Measurements from ENCODE around the gene MTCH1. TPM values are rescaled to one million over a fixed set of nuclear protein-coding genes. Genes with fewer than 3 reads are reported as not detected.

The MTCH1 gene, protein sequence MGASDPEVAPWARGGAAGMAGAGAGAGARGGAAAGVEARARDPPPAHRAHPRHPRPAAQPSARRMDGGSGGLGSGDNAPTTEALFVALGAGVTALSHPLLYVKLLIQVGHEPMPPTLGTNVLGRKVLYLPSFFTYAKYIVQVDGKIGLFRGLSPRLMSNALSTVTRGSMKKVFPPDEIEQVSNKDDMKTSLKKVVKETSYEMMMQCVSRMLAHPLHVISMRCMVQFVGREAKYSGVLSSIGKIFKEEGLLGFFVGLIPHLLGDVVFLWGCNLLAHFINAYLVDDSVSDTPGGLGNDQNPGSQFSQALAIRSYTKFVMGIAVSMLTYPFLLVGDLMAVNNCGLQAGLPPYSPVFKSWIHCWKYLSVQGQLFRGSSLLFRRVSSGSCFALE
- 177 TPM for polyA plus RNA-seq (2013, experiment 1 of 2; ENCODE audit: insufficient read length)
- polyA plus RNA-seq (2013, experiment 2 of 2; ENCODE audit: insufficient read length): 175 TPM

DNA sequence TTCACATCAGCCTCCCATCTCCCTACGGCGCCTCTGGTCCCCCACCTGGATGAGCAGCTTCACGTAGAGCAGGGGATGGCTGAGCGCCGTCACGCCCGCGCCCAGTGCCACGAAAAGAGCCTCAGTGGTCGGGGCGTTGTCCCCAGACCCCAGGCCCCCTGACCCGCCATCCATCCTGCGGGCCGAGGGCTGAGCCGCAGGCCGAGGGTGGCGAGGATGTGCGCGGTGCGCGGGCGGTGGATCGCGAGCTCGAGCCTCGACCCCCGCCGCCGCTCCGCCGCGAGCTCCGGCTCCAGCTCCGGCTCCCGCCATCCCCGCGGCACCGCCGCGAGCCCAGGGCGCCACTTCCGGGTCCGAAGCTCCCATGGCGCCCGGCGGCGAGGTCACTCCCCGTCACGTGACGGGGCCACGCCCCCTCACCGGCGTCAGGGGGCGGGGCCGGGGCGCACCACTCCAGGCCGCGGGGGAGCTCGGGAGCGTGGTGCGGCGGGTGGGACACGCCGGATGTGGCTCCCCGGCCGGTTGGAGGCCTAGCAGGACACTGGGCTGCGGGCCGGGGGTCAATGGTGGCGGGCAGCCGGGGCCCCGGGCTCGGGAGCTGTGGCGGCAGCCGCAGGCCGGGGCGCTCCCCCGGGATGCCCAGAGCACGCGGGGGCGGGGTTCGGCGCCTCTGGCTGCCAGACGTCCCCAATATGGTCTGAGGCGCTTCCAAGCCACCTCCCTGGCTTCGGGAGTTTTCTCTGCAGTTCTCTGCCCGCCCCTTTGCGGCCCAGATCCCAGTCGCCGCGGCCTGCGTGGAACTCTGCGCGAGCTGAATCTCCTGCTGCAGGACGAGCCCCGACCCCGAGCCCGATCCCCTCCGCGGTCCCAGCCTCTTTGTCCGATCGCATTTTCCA, at the start of gene MTCH1:
Gene MTCH1 (minus strand): TSS at position 389 of the 896 bp plus-strand sequence. CDS start 23 bp downstream, at position 366.
- DNase-seq: peak; percentile 93

GRCh38 chr6:37033819-37034795, 48.1 kb upstream of the MTCH1 start:
- no peak for DNase-seq

GRCh38 chr6:37033255-37033654, 47.3 kb upstream of the MTCH1 start:
- no peak for DNase-seq

DNA sequence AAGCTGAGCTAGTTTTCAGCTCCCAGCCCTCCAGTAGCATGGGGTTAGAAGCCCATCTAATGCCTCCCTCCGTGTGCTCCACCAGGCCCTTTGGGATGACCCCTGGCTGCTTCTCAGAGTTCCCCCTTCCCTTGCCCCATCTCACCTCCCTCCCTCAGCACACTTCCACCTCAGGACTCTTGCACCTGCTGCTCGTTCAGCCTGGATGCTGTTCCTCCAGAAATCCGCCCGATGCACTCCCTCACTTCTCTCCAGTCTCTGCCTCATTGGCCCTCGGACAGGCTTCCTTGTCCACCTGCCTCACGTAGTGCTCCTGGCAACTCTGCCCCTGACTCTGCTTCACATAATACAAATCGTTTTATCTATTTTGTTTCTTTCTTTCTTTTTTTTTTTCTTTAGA, 46.2 kb upstream of the MTCH1 start:
- DNase-seq: no peak

DNA sequence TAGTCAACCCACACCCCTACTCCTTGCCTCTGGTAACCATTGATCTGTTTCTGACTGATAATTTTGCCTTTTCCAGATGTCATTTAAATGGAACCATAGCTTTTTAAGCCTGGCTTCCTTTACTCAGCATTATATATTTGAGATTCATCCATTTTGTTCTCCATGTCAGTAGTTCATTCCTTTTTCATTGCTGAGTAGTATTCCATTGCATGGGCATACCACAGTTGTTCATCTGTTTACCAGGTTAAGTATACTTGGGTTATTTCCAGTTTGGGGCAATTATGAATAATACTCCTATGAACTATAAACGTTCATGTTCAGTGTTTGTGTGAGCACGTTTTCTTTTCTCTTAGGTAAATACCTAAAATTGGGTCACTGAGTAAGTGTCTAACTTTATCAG, 44.6 kb upstream of the MTCH1 start:
- DNase-seq: no peak

- DNase-seq: peak; percentile 83
Observed at GRCh38 chr6:37029249-37029971, 43.4 kb upstream of the MTCH1 start.

GRCh38 chr6:37027811-37028469, 41.9 kb upstream of the MTCH1 start:
- no peak for DNase-seq

DNA sequence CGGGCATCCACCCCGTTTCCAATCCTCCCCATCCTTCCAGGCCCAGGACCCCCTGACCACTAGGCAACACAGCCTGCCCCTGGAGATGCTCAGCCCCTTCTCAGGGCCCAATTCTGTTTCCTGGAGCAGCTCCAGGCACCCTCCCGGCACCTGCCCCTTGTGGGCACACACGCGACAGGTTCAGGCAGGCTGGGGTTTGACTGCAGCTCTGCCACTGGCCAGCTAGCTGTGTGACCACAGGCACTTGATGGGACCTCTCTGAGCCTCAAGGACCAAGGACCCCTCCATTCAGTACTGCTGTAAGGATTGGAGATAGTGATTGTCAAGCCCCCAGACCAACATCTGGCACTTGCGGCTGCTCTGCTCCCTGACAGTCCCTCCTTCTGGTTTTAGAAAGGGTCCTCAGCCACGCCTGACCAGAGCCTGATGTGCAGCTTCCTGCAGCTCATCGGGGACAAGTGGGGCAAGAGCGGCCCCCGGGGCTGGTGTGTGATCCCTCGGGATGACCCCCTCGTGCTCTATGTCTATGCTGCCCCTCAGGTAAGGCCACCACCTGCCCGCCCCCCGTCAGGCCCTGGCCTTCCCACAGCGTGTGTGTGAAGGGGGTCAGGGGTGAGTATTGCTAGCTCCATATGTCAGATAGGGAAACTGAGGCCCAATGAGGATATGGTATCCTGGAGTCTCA, 41.2 kb upstream of the MTCH1 start:
- DNase-seq: no peak

DNA sequence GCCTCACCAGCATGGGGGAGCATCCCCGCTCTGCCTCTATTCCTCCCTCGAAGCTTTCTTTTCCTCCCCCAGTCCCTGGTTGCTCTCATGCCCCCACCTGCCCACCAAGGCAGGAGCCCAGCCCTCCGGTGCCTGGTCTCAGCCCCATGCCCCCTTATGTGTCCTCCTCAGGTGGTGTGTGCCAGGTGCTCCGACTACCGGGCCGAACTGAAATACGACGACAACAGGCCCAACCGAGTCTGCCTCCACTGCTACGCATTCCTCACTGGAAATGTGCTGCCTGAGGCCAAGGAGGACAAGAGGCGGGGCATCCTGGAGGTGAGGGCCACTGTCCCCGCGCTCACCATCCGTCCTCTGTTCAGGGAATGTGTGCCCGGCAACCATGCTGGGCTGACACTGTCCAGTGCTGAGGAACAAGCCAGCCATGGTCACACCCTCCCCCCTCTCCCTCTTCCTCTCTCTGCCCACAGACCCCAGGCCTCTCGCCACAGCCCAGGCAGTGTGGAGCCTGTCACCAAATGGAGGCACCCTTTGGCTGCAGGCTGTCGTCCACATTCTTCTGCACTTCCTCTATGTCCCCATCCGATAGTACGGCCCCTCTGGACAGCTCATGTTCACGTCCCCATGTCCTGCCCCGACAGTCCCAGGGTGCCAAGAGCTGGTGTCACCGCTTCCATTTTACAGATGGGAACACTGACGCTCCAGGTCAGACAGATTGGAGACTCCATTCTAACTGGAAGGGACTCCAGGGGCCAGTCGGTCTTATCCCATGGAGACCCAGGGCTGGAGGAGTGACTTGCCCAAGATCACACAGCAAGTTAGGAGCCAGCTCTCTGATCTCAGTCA, 39.8 kb upstream of the MTCH1 start:
- DNase-seq: no peak

GRCh38 chr6:37024656-37025337, 38.8 kb upstream of the MTCH1 start:
- peak; percentile 45 for DNase-seq

DNA sequence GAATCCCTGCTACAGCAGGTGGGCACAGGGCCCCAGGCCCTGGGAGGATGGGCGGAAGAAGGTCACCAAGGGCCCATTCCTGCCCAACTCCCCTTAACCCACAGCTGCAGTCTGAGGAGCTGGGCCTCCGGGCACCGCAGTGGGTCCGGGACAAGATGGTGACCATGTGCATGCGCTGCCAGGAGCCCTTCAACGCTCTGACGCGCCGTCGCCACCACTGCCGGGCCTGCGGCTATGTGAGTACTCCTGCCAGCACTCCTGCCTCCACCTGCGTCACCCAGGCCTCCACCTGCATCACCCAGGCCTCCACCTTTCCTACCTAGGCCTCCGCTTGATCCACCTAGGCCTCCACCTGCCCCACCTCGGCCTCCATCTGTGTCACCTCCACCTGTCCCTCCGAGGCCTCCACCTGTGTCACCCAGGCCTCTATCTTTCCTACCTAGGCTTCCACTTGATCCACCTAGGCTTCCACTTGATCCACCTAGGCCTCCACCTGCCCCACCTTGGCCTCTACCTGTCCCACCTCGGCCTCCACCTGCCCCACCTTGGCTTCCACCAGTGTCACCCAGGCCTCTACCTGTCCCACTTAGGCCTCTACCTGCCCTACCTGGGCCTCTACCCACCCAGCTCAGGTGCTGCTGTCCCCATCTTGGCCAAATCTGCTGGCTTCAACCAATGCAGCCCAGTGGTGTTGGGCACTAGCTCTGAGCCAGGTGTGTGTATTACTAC, 36.3 kb upstream of the MTCH1 start:
- no peak for DNase-seq

GRCh38 chr6:37021356-37022129, 35.5 kb upstream of the MTCH1 start:
- DNase-seq: peak; percentile 52

- DNase-seq: no peak
Observed at GRCh38 chr6:37020812-37021211, 34.8 kb upstream of the MTCH1 start.

DNA sequence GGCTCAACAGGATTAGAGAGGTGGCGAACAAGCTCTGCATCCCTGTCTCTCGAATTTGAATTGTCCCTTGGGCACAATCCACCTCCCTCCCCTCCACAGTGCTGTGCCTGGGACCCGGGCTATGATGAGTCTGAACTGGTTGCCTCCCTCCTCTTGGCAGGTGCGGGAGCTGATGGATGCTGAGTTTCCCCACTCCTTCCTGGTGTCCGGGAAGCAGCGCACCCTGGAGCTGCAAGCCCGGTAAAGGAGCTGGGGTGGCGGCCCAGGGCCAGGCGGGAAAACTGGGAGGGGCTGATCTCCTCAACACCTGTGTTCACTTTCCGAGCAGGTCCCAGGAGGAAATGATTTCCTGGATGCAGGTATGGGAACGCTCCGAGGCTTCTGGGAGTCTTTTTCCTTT, 34.4 kb upstream of the MTCH1 start:
- no peak for DNase-seq

GRCh38 chr6:37019065-37019450, 33.1 kb upstream of the MTCH1 start:
- no peak for DNase-seq

GRCh38 chr6:37018198-37019064, 32.4 kb upstream of the MTCH1 start:
- DNase-seq: peak; percentile 89
